GM13976 (cell line): ENCODE measurements around the gene ASS1.

ENCODE experiments used
- DNase-seq: peaks from one replicate; pipeline ENCODE4 v3.0.0; 2012; ENCODE audit warnings: low spot score
- CTCF ChIP-seq: IDR thresholded peaks from 2 replicates; pipeline ENCODE4 v1.5.1; 2012; ENCODE audit warnings: borderline replicate concordance, mild to moderate bottlenecking; ENCODE audit not compliant: insufficient read depth; ENCODE audit errors: extremely low read depth, missing control alignments, control extremely low read depth
- in situ Hi-C: fragments of 300-500 bp; cut with MboI; formaldehyde crosslinking; loops from one replicate; pipeline ENCODE4 v1.12.0; 2022; ENCODE audit warnings: low sequenced_read_pairs, mixed read lengths, inconsistent platforms; ENCODE audit not compliant: unreplicated experiment

ASS1 gene

GRCh38 chr9:130530938-130531337 lies 86.2 kb downstream of the ASS1 start:
- no peak for TF ChIP-seq CTCF
- DNase-seq, result no peak
- in situ Hi-C loops, result no loop called here

GRCh38 chr9:130531670-130532069 lies 86.9 kb downstream of the ASS1 start:
- no peak for DNase-seq
- in situ Hi-C loops, result no loop called here

DNA sequence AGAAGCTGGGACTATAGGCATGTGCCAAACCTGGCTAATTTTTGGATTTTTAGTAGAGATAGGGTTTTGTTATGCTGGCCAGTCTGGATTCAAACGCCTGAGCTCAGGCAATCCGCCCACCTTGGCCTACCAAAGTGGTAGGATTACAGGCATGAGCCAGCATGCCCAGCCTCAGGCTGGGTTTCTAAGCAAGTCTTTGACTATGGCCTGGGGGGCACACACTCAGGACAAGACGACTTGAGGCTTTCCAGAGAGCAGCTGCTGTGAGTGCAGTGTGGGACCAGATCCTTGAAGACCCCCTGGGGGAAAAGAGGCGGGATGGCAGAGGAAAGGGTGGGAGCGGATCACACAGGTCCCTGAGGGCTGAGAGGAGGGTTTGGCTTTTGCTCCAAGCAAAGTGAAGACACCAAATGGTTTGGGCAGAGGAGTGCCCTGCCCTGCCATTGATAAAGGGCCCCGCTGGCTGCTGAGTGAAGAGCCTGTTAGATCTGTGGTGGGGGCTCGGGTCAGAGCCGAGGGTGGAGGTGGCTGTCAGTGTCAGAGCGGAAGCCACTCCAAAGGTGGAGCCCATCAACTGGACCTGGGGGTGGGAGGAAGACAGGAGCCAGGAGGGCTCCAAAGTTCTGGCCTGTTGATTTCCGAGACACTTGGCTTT lies 87.8 kb downstream of the ASS1 start:
- in situ Hi-C loops, result no loop called here
- no peak for TF ChIP-seq CTCF

More at GRCh38 chr9:130531670-130532069, 86.9 kb downstream of the ASS1 start:
- TF ChIP-seq CTCF, result no peak

GRCh38 chr9:130535818-130536521 lies 91.2 kb downstream of the ASS1 start:
- no peak for DNase-seq
- no peak for TF ChIP-seq CTCF
- in situ Hi-C loops, result no loop called here

More for the DNA sequence above, 87.8 kb downstream of the ASS1 start:
- no peak for DNase-seq

GRCh38 chr9:130536701-130537107 lies 91.9 kb downstream of the ASS1 start:
- DNase-seq, result no peak
- in situ Hi-C loops, result no loop called here
- TF ChIP-seq CTCF, result no peak

GRCh38 chr9:130537346-130538050 lies 92.7 kb downstream of the ASS1 start:
- no peak for DNase-seq
- in situ Hi-C loops, result no loop called here
- TF ChIP-seq CTCF, result no peak
